ENCODE results near the gene MECR.

The MECR gene

DNA sequence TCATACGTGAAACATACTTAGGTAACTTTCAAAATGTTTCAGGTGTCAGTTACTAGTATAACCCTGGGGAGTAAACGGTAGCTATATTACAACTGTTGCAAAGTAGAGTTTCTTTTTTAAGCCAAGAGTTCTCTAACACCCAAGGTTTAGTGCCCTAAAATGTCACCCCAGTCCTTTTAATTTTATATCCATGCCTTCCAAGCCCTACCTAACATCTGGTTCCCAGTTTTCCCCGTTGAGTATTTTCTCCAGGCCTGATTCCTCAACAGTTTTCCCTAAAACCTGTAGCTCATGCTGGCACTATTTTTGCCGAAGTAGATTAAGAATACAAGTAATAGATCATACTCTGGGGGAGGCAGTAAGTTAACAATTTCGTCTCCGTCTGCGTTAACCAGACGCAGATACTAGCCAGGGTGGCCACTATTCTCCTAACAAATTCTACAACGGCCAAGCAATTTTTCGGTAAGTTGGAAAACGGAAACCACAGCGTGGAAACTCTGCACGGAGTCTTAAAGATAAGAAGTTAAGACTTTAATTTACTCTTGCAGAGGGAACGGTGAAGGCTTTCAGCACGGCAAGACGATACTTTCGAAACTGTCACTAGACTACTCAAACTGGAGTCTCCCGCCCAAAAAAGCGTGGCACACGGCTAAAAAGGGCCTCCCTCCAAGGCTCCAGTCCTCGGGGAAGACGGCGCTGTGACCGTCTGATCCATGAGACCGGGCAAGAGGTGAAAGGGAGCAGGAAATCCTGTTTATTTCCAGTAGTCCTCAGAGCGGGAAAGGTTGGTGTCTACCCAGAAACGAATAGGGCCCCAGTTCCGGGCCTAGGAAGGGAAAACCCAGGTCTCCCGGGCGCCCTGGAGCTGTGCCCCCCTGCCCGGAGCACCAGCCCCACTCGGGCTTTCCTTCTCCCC, 50.0 kb downstream of the MECR start:
- Histone ChIP-seq H3K27me3 (no peaks in the 10 kb centered on the region), H3K4me3 (peak overlapping the region; percentile 78 to 82), H3K4me1 (peaks cover 0 to 56% (median 42%) of the 10 kb centered on the region in 4 donors), H3K9me3 (no peaks in the 10 kb centered on the region), H3K36me3 (peaks cover 0 to 7% (median 0%) of the 10 kb centered on the region in 3 donors), H3K27ac (peak overlapping the region; percentile 99)
- TF ChIP-seq, protein P1, sequence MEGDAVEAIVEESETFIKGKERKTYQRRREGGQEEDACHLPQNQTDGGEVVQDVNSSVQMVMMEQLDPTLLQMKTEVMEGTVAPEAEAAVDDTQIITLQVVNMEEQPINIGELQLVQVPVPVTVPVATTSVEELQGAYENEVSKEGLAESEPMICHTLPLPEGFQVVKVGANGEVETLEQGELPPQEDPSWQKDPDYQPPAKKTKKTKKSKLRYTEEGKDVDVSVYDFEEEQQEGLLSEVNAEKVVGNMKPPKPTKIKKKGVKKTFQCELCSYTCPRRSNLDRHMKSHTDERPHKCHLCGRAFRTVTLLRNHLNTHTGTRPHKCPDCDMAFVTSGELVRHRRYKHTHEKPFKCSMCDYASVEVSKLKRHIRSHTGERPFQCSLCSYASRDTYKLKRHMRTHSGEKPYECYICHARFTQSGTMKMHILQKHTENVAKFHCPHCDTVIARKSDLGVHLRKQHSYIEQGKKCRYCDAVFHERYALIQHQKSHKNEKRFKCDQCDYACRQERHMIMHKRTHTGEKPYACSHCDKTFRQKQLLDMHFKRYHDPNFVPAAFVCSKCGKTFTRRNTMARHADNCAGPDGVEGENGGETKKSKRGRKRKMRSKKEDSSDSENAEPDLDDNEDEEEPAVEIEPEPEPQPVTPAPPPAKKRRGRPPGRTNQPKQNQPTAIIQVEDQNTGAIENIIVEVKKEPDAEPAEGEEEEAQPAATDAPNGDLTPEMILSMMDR (IDR thresholded peaks at IDR 0.05), result no peak
- intact Hi-C loops (cut with DNase I; ENCODE audit: low total_unique reads), result loop anchor here (5.0 kb wide), 1 partner anchor 58 kb away; the partner anchor contains the start of gene TMEM200B
- DNase-seq, result peak in 1 of 2 donors; percentile 32

DNA sequence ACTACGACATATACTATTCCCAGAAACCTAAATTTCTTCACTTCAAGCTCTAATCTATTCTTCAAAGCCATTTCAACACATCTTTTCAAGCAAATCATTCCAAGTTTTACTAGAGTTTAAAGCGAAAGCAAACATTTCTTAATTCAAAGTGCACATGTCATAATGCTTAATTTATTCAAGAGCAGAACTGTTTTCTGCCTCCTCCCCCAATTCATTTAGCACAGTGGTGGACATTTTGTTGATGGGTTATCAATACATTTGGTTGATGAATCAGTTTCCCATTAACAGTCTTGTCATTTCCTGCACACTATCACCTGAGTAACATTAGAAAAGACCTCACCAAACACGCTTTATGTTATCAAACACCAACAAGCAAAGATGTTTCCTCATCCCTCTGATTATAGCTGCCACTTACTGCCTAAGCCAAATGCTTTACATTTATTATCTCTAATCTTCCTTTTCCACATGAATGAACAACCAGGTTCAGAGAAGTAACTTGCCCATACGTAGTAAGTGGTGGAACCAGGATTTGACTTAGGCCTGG, 51.0 kb downstream of the MECR start:
- peaks cover 0 to 7% (median 0%) of the 10 kb centered on the region in 3 donors for H3K36me3 ChIP-seq
- H3K9me3 ChIP-seq, result no peaks in the 10 kb centered on the region
- TF ChIP-seq, protein P1 (IDR thresholded peaks at IDR 0.05), result no peak
- no peak for DNase-seq
- H3K4me3 ChIP-seq, result peak overlapping the region; percentile 78 to 82
- H3K27ac ChIP-seq, result peak overlapping the region; percentile 99
- no peaks in the 10 kb centered on the region for H3K27me3 ChIP-seq
- intact Hi-C loops (cut with DNase I; ENCODE audit: low total_unique reads), result loop anchor here (5.0 kb wide), 1 partner anchor 57 kb away; the partner anchor contains the start of gene TMEM200B
- peaks cover 0 to 57% (median 43%) of the 10 kb centered on the region in 4 donors for H3K4me1 ChIP-seq

DNA sequence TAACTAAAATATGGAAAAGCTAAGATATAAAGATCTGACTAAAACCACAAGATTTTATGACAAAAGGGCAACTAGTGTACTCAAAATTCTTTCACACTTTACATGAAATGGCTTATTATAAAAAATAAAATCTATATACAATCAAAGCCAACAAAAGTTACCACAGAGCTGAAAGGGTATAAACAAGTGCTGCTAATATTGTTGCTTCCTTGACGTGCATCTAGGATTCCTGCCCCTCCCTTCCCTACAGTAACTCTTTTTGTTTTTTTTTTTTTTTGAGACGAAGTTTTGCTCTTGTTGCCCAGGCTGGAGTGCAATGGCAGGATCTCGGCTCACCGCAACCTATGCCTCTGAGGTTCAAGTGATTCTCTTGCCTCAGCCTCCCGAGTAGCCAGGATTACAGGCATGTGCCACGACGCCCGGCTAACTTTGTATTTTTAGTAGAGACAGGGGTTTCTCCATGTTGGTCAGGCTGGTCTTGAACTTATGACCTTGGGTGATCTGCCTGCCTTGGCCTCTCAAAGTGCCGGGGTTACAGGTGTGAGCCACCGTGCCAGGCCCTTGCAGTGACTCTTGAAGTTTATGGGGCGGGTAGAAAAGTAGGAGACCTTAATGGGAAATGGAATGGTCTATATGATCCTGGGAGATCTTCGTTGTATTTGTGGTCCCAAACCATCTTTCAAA, 53.6 kb downstream of the MECR start:
- Histone ChIP-seq H3K4me3 (no peak overlapping the region), H3K36me3 (peaks cover 0 to 7% (median 0%) of the 10 kb centered on the region in 3 donors), H3K9me3 (no peaks in the 10 kb centered on the region), H3K27me3 (no peaks in the 10 kb centered on the region), H3K4me1 (peaks cover 0 to 58% (median 43%) of the 10 kb centered on the region in 4 donors), H3K27ac (peak overlapping the region in 1 of 2 donors; percentile 43)
- intact Hi-C loops (cut with DNase I; ENCODE audit: low total_unique reads), result no loop called here
- DNase-seq, result no peak
- TF ChIP-seq, protein P1 (IDR thresholded peaks at IDR 0.05), result no peak

DNA sequence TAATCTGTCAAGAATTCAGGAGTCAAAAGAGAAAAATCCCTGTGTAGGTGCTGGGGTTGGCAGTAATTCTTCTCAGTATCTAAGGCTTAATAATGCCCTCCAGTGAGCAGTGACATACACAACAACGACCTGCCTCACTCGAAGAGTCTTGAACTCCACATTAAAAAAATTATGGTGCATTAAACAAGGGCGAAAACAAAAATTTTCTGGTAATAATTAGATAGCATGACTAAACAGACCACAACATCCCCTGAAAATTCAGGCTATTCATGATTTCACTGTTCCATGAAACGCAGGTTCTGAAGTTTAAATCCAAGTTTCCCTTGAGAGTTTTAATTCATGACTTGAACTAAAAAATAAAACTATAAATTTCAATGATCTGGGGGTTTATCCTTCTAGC, 54.2 kb downstream of the MECR start:
- TF ChIP-seq, protein P1 (IDR thresholded peaks at IDR 0.05), result no peak
- Histone ChIP-seq H3K27me3 (no peaks in the 10 kb centered on the region), H3K9me3 (no peaks in the 10 kb centered on the region), H3K4me3 (no peak overlapping the region), H3K4me1 (peaks cover 0 to 64% (median 44%) of the 10 kb centered on the region in 4 donors), H3K36me3 (peaks cover 0 to 7% (median 0%) of the 10 kb centered on the region in 3 donors), H3K27ac (peak overlapping the region in 1 of 2 donors; percentile 43)
- intact Hi-C loops (cut with DNase I; ENCODE audit: low total_unique reads), result no loop called here
- no peak for DNase-seq

DNA sequence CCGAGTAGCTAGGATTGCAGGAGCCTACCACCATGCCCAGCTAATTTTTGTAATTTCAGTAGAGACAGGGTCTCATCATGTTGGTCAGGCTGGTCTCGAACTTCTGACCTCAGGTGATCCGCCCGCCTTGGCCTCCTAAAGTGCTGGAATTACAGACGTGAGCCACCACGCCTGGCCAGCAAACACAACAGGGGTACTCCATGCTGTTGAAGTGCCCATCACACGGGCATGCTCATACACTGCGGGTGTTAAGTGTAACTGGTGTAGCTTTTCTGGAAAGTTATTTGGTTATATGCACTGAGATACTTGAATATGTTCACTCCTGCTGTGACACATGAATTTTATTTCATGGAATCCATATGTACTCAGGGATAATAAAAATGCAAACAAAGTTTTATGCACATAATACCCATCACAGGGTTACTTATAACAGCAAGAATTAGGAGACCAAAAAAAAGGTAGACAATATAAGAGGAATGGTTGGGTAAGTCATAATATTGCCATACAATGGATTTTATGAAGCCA, 58.3 kb downstream of the MECR start:
- DNase-seq, result no peak
- Histone ChIP-seq H3K9me3 (no peaks in the 10 kb centered on the region), H3K36me3 (peaks cover 0 to 10% (median 1%) of the 10 kb centered on the region in 3 donors), H3K4me3 (no peak overlapping the region), H3K4me1 (peaks cover 0 to 62% (median 36%) of the 10 kb centered on the region in 4 donors), H3K27me3 (no peaks in the 10 kb centered on the region), H3K27ac (no peak overlapping the region)
- TF ChIP-seq, protein P1 (IDR thresholded peaks at IDR 0.05), result no peak
- intact Hi-C loops (cut with DNase I; ENCODE audit: low total_unique reads), result no loop called here

All from tibial artery (tissue), 4 donors.